Muscle of arm (tissue), 12 donors: ENCODE data around the gene PRPH. TPM values are rescaled to one million over a fixed set of nuclear protein-coding genes. Genes with fewer than 3 reads are reported as not detected.
"Not testable (repeated sequence)": the region's sequence is repeated elsewhere in the genome, so short reads cannot be mapped to it uniquely, and the experiment has no call there.

Experiments
- DNase-seq: peaks from one replicate; pipeline ENCODE4 v3.0.0-alpha.2; 2013
- polyA plus RNA-seq, 12 donors: library from polyadenylated mRNA; unstranded; fragments of 120-200 nt; gene quantifications; one replicate each; pipeline ENCODE4 v1.2.1, GENCODE V29; 2013; ENCODE audit not compliant: insufficient read length in 12 of 12

PRPH gene
- polyA plus RNA-seq, 12 donors = 0.56 to 76.2 (median 1.3) TPM; not detected in 1

GRCh38 chr12:49331380-49332222 lies 36.7 kb downstream of the PRPH start:
- DNase-seq = peak; percentile 77

- DNase-seq = no peak
Measured at GRCh38 chr12:49332441-49332861, 37.5 kb downstream of the PRPH start.

DNA sequence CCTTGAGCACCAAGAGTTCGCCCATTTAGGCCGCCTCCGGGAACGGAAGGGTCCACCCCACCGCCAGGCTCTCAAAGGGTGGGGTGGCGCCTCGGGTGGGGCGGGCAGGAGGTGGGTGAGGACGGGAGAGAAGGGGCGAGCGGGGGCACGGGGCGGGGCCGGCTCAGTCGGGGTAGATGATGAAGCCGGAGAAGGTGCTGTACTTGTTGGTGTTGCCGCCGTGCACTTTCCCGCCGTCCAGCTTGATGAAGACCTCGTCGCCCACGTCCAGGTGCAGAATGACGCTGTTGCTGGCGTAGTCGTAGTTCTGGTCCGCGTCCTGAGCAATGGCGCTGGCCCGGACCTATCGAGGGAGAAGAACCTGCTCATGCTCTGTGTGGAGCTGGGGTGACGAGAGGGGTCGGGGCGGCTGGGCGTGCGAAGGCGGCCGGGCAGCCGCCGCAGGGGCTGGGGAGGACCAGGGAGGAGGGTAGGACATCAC lies 38.0 kb downstream of the PRPH start:
- DNase-seq = no peak

DNA sequence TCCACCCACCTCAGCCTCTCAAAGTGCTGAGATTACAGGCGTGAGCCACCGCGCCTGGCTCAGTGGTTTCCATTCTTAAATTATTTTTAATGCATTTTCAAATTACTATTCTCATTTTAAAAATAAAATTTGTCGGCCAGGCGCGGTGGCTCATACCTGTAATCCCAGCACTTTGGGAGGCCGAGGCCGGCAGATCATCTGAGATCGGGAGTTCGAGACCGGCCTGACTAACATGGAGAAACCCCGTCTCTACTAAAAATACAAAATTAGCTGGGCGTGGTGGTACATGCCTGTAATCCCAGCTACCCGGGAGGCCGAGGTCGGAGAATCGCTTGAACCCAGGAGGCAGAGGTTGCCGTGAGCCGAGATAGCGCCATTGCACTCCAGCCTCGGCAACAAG lies 38.8 kb downstream of the PRPH start:
- DNase-seq = not testable (repeated sequence)

DNA sequence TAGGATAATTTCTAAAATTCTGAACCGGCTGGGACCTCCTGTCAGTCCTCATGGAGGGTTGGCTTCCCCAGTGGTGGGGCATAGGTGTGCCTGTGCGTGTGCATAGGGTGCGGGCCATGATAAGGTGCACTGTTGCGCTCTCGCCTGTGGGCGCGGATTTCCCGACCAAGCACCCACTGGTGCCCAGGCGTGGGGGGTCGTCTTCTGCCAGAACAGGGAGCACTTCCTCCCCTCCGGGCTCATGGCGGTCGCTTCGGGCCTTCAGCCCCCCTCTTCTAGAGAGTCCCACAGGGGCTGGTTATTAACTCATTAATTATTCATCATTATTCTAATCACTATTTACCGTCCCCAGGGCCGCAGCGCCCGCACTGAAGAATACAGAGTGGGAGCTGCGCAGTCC lies 39.3 kb downstream of the PRPH start:
- no peak for DNase-seq

DNA sequence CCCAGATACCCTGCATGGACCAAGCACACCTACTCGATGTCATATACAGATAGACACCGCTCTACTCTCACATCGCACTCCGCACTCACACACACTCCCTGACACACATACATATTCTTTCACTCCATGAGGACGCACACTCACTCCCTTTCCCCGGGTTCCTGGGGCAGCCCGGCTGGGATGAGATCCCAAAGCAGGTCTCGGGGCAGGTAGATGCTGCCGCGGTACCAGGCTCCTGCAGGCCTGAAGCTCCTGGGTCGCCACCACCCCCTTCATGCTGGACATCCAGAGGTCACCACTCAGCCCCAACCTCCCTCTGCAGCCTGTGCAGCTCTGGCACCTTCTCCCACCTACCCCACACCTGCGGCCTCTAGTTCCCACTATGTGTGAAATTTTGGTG lies 39.7 kb downstream of the PRPH start:
- no peak for DNase-seq

- DNase-seq = no peak
Measured at GRCh38 chr12:49335118-49335954, 40.4 kb downstream of the PRPH start.

DNA sequence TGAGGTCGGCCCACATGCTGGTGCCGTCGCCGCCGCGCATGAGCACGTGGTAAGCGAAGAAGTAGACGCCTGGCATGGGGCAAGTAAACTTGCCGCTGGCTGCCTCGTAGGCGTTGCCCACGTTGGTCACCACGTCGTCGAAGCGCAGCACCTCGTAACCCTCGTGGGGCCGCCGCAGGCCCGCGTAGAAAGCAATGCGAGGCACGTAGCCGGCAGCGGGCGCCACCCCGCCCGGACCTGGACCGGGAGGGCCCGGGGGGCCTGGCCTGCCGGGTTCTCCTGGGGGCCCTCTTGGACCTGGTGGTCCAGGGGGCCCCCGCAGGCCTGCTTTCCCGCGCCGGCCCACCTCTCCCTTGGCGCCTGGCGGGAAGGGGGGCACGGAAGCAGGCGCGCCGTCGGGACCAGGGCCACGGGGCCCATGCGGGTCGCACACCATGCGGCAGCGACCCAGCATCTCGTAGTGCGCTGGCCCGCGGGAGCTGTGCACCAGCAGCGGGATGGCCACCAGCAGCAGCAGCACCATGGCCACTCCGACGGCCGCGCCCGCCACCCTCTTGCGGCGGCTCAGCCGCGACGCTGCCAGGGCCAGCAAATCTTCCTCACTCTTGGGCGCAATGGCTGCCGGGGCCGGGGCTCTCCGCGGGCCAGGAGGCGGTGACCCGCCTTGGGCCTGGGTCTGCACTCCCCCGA lies 41.2 kb downstream of the PRPH start:
- no peak for DNase-seq

- DNase-seq = peak; percentile 70
Measured at GRCh38 chr12:49336645-49337584, 42.0 kb downstream of the PRPH start, which contains the start of gene C1QL4. TSS of gene C1QL4 (minus strand) at chr12:49337188. CDS start at chr12:49336477, 711 bp downstream.

GRCh38 chr12:49338830-49339463 lies 44.0 kb downstream of the PRPH start:
- no peak for DNase-seq

DNA sequence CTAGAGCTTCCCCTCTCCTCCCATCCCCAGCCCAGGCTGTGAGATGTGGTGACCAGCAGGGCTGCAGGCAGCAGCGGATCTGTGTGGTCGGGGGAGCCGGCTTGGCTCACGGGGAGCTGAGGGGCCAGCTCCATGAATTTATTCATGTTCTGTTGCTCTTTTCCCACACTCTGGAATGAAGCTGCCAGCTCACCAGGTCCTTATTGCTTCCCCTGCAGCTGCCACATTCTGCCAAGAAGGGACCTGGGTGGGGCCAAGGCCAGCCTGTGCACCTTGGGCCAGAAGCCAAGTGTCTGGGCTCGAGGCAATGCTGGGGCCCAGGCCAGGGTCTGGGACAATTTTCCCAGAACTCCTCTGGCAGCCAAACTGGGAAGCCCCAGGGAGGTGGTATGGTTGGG lies 44.5 kb downstream of the PRPH start:
- no peak for DNase-seq

DNA sequence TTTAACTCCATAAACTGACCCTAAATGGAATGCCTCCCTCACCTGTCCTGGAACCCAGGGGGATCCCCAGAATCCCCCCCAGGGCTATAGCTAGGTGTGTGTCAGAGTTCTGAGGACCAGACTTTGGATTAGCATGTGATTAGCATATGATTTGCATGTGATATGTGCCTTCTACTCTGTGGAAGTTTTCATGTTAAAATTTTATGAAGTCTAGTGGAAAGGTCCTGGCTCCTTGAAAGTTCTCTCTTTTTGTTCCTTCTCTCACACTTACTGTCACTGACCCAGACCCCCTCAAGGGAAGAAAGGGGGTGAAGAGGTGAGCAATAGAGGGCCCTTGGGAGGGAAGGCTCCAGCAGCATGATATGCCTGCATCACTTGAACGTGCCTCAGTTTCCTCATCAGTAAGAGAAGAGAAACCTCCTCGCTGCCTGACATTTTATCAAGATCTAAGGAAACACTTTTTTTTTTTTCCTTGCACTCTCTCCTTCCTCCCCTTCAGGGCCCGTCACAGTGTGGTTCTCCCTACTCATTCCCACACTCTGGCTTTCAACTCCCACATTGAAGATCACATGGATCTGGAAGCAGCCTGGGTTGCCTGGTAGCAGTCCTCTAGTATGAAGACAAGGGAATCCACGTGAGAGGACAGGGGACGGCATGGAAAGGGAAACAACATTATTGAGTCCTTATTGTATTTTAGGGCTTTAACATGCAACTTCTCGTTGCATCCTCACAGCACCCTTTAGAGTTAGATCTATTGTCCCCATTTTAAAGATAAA lies 45.3 kb downstream of the PRPH start:
- no peak for DNase-seq

- no peak for DNase-seq
Measured at GRCh38 chr12:49340971-49341776, 46.2 kb downstream of the PRPH start.

- no peak for DNase-seq
Measured at GRCh38 chr12:49341777-49342065, 46.8 kb downstream of the PRPH start.

DNA sequence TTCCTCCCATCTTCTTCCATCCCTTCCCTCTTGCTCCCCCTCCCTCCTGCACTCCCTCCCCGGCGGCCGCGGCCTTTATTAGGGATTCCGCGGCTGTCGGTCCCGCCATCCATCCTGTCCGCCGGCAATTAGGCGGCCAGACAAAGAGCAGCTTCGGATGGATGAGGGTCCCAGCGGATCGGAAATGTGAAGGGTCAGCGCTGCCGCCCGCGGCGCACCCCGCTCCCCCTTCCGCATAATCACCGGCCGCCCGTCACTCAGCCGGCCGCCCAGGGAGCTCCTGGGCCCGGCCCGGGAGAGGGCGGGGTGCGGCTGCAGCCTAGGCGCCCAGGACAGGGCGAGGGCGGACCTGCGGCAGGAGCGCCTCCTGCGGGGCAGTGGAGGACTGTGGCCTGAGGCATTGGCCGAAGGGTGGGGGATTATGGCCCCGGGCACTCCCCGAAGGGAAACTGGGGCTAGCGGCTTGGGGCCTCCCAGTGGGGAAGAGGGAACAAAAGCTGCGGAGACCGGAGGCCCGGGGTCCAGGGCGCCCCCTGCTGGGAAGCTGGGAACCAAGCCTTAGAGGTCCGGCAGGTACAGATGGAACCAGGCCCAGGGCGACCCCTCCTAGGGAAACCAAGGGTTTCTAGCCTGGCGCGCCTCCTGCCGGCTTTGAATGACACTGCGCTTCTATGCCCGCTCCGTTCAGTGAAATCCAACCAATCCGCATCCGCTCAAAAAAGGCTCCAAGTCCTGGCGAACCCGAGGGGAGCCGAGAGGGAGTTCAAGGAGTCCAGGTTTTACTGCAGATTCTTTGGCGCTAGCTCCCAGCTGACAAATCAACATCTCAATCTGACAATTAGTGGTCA lies 47.3 kb downstream of the PRPH start:
- peak; percentile 66 for DNase-seq

DNA sequence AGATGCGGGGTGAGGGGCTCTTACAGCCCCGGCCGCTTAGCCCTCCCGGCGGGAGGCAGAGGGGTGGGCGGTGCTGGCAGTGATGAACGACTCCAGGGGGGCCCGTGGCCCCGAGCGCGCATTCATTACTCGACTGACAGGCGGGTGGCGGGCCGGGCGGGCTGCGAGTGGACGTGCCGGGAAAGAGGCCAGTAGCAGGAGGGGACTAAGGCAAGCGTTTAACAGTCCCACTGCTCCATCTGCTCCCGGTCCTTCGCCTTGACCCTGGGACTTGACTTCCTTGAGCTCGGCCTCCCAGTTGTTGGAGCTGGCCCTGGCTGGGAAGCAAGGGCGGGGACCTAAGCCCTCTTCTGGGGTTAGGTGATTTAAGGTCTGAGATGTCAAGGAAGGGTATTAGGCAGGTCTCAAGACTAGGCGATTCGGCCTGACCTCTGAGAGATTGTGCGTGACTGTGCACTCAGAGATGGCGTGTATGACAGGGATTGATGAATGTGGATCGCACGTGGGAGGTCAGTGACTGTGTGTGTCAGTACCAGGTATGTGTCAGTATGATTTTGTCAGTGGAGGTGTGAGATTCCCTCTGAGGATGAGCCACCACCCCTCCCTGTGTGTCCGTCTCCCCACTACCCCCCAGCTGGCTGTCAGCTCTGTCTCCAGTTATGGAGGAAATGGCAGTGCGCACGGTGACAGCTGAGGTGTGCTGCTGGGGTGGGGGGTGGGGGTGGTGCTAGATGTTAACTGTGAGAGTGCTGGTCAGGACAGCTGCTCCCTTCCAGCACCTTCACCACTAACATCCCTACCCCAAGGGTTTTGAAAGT lies 48.2 kb downstream of the PRPH start:
- no peak for DNase-seq

GRCh38 chr12:49344486-49345050 lies 49.6 kb downstream of the PRPH start:
- DNase-seq = no peak
